GM21723 (cell line): Measurements from ENCODE around the gene LHX5.

Experiments used
- ATAC-seq: cut with Tn5 transposase; IDR thresholded peaks from one replicate; pipeline ENCODE4 v1.9.1; 2021; ENCODE audit warnings: mild to moderate bottlenecking, moderate library complexity; ENCODE audit not compliant: unreplicated experiment

The LHX5 gene

GRCh38 chr12:113478351-113479011 lies 6.8 kb upstream of the LHX5 start:
- no peak for ATAC-seq

GRCh38 chr12:113477842-113478215 lies 6.2 kb upstream of the LHX5 start:
- ATAC-seq, result no peak

- ATAC-seq, result no peak
Observed at GRCh38 chr12:113477171-113477841, 5.6 kb upstream of the LHX5 start.

GRCh38 chr12:113476176-113476986 lies 4.7 kb upstream of the LHX5 start:
- ATAC-seq, result no peak

GRCh38 chr12:113475451-113476175 lies 3.9 kb upstream of the LHX5 start:
- no peak for ATAC-seq

- no peak for ATAC-seq
Observed at GRCh38 chr12:113474635-113475436, 3.2 kb upstream of the LHX5 start.

- no peak for ATAC-seq
Observed at GRCh38 chr12:113473942-113474341, 2.3 kb upstream of the LHX5 start.

- ATAC-seq, result no peak
Observed at GRCh38 chr12:113473400-113473799, 1.7 kb upstream of the LHX5 start.

- no peak for ATAC-seq
Observed at GRCh38 chr12:113472191-113473121, 785 bp upstream of the LHX5 start.

GRCh38 chr12:113470871-113471618 lies 626 bp downstream of the LHX5 start:
- no peak for ATAC-seq

GRCh38 chr12:113469949-113470743 lies 1.5 kb downstream of the LHX5 start:
- ATAC-seq, result no peak

- ATAC-seq, result no peak
Observed at GRCh38 chr12:113469224-113469948, 2.3 kb downstream of the LHX5 start.

GRCh38 chr12:113468365-113469223 lies 3.1 kb downstream of the LHX5 start:
- no peak for ATAC-seq

- ATAC-seq, result no peak
Observed at GRCh38 chr12:113467502-113468364, 3.9 kb downstream of the LHX5 start.

- no peak for ATAC-seq
Observed at GRCh38 chr12:113467142-113467501, 4.5 kb downstream of the LHX5 start.
